Smooth muscle cell of the umbilical artery (primary cell): ENCODE data around the gene IMMP2L. TPM values are rescaled to one million over a fixed set of nuclear protein-coding genes. Genes with fewer than 3 reads are reported as not detected.

Experiments used
- total RNA-seq: library from RNA; depleted of rRNA; stranded (reverse); fragments of >200 nt; gene quantifications from 2 replicates; pipeline ENCODE4 v1.2.3, GENCODE V29; 2014

Gene IMMP2L
- 10.1 and 11.0 TPM in 2 replicates for total RNA-seq

GRCh38 chr7:111561904-111562732 lies at the start of gene IMMP2L:
IMMP2L (minus strand) TSS chr7:111562492.

GRCh38 chr7:111090846-111091245 lies 471.4 kb downstream of the IMMP2L start, which contains the start of gene LRRN3:
LRRN3 (plus strand) TSS chr7:111091127; CDS start chr7:111122773, 31,646 bp downstream.

